Retina (tissue), 1 donor: ENCODE measurements around the gene DMXL1.
"Not testable (repeated sequence)": the region's sequence is repeated elsewhere in the genome, so short reads cannot be mapped to it uniquely, and the experiment has no call there.

Experiments used
- DNase-seq: peaks from one replicate; pipeline ENCODE4 v3.0.0-alpha.2; 2016

Gene DMXL1

DNA sequence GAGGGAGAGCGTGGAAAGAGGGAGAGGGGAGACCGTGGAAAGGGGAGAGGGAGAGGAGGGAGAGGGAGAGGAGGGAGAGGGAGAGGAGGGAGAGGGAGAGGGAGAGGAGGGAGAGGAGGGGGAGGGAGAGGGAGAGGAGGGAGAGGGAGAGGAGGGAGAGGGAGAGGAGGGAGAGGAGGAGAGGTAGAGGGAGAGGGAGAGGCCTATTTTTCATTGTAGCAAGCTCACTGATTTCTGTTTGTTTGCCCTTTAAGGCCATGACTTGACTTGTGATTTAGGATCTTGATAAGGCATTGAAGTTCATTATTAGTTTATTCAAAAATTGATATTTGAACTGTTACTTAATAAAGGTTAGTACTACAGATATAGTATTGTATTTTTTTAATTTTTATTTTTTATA, 52.4 kb downstream of the DMXL1 start:
- DNase-seq: no peak

DNA sequence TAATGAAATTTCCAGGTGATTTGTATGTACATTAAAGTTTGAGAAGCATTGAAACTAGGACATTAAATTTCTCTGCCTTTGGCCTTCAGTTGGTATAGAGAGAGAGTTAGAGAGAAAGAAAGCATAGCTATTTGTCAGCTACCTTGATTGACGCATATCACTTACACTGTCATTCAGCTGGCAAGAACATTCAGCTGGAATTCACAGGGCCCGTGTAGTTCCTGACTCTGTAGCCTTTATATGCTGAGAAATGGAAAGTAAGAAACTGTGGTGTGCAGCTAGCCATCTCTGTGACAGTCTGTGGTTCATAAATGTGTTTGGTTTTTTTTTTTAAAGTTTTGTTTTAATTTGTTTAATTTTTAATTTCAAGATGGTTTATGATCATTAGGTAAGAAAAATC, 58.9 kb downstream of the DMXL1 start:
- no peak for DNase-seq

DNA sequence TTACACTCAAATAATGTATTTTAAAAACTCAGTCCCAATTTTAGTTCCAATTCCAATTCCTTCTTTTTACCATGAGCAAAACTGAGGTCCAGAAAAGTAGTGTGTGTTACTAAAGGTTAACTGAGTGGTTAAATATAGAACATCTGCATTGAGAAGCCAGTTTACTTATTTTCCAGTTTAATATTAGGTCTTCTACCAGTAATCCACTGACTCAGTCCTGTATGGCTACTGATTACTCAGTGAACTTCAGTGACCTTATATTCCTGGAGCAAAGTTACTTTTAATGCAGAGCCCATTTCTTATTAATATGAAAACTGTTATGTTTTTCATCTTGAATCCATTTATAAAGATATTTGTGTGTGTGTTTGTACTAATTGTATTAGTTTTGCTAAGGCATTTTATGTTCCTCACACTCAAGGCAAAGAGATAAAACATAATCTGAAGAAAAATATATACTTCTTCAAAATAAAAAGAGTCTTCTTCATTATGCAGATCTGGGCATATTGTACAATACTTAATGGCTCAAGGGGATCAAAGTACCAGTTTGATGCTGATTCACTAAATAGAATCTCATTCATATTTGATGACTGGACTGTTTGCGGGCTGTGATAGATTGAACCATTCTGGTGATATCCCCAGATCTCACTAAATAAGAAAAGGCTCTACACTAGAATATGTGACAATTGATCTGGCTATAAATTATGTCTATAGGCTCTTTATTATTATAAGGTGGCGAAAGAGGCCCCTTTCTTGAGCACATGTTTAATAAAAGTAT, 60.8 kb downstream of the DMXL1 start:
- no peak for DNase-seq

DNA sequence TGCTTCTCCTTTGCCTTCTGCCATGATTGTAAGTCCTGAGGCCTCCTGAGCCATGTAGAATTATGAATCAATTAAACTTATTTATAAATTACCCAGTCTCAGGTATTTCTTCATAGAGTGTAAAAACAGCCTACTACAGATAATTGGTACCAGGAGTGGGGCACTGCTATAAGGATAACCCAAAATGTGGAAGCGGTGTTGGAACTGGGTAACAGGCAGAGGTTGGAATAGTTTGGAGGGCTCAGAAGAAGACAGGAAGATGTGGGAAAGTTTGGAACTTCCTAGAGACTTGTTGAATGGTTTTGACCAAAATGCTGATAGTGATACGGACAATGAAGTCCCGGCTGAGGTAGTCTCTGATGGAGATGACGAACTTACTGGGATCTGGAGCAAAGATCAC, 64.9 kb downstream of the DMXL1 start:
- DNase-seq: not testable (repeated sequence)

DNA sequence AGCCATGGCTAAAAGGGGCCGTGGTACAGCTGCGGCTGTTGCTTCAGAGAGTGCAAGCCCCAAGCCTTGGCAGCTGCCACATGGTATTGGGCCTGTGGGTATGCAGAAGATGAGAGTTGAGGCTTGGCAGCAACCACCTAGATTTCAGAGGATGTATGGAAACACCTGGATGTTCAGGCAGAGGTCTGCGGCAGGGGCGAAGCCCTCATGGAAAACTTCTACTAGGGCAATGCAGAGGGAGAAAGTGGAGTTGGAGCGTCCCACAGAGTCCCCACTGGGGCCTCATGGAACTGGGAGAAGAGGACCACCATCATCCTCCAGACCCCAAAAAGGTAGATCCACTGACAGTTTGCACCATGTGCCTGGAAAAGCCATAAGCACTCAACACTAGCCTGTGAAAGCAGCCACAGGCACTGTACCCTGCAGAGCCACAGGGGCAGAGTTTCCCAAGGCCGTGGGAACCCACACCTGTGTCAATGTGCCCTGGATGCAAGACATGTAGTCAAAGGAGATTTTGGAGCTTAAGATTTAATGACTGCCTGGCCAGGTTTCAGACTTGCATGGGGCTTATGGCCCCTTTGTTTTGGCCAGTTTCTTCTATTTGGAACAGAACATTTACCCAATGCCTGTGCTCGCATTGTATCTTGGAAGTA, 65.9 kb downstream of the DMXL1 start:
- no peak for DNase-seq

DNA sequence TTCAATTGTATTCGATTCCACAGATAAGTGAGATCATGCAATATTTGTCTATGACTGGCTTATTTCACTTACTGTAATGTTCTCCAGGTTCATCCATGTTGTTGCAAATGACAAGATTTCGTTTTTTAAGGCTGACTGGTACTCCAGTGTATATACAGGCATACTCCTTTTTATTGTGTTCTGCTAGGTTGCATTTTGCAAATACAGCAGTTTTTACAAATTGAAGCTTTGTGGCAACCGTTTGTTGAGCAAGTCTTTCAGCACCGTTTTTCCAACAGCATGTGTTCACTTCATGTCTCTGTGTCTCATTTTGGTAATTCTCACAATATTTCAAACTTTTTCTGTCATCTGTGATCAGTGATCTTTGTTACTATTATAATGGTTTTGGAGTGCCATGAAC, 82.7 kb downstream of the DMXL1 start:
- DNase-seq: no peak

DNA sequence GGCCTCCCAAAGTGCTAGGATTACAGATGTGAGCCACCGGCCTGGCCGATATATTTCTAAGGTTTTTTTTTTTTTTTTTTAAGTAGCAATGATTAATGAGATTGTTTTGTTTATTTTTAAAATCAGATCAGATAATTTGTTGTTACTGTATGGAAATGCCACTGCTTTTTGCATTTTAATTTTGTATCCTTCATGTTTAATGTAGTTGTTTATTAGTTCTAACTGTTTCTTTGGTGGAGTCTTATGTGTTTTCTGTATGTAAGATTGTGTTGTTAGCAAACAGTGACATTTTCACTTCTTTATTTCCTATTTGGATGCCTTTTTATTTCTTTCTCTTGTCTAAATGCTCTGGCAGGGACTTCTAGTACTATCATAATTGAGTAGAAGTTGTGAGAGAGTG, 87.3 kb downstream of the DMXL1 start:
- DNase-seq: no peak

DNA sequence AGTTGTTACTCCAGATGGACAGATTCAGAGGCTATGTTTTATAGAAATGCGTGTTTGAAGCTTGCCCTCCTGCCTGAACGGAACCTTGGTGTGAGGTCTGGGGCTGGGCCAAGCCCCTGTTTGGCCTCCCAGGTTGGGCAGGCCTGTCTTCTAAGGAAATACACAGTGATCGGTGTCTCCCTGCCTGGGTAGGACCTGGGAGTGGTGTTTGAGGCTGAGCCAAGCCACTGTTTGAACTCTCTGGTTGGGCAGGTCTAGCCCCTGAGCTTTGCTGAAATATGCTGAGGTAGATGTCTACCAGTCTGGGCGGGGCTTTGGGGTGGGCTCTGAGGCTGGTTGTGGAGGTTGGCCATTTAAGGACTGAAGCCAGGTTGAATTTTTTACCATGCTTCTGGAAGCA, 90.5 kb downstream of the DMXL1 start:
- no peak for DNase-seq

DNA sequence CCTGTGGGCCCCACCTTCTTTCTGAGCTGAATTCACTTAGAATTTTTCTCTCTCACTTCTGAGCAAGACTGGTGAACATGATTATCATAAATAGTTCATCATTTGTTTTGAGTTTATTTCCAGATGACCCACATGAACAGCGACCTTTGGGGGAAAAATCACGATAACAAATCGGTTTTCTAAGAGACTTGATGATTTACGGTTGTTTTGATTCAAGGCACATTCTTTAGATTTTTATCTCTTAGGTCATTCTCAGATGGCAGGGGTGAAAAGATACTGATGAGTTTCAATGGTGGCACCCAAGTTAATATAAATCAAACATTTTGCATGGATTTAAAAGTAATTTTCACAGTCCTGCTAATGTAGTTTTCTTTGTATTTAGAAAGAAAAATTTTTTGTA, 95.1 kb downstream of the DMXL1 start:
- no peak for DNase-seq

DNA sequence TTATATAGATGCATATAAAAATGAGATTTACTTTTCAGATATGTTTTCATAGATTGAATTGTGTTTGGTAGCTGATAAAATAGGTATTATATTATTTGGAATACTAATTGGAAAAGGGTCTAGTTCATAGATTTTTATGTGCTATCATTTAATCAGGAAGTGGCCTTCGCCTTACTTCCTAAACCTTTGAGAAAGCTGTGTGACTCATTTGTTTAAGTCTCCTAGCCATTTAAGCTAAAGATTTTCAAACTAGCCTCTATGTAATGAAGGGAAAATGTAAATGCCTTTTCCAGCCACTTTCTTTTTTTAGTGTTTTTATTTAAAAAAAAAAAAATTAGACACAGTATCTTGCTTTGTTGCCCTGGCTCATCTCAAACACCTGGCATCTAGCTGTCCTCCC, 97.5 kb downstream of the DMXL1 start:
- DNase-seq: no peak

DNA sequence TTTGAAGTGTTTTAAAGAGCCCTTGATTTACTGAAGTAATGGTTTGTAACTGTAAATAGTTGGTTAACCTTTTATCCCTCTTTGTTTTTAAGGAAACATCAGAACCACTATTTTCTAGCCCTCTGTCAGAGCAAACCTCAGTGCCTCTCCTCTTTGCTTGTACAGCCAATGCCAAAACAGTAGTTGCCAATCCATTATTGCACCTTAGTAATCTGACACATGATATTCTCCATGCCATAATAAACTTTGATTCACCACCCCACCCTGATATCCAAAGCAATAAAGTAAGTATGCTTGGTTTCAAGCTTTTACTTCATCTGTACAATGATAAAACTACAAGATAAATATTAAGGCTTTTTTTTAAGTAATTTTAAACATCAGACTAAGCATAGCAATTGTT, 100.8 kb downstream of the DMXL1 start:
- no peak for DNase-seq

DNA sequence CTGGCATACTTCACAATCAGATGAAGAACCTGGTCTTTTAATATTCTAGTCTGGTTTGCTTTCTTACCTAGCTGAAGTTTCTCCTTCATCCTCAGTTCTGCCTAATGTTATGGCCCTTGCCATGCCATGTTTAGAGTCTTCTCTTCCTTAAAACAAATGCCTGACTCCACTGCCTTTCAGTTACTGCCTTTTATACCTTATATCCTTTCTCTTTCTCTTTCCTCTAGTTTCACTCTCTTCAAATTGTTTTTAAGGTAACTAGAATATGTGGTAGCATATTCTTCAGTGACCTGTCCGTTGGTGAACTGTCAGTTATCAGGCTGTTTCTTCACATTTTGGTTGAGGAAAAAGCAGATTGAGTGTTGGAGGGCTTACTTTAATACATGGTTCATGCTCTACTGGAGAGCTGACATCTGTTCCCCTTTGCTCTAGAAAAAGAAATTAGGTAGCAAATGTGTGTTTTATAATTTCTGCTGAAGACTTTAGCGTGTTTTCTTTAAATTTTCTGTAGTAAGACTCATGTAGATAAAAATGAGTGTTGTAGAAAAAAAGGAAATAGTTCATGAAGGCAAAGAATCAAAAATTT, 103.8 kb downstream of the DMXL1 start:
- no peak for DNase-seq

DNA sequence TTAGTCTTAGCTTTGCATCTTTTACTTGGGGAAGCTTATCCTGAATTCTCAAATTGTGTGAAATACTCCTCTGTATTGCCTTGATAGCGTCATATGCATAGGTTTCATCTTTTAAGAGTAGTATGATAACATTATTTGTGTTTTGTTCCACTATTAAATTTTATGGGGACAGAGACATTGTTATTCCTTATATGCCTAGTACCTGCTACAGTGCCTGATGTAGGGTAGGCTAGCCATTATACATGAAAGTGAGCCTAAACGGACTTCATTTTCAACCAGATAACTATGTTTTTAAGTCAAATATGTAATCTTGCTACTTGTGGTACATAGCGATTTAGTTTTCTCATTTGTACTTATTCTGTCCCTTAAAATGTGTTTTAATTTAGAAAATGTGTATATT, 105.9 kb downstream of the DMXL1 start:
- no peak for DNase-seq

DNA sequence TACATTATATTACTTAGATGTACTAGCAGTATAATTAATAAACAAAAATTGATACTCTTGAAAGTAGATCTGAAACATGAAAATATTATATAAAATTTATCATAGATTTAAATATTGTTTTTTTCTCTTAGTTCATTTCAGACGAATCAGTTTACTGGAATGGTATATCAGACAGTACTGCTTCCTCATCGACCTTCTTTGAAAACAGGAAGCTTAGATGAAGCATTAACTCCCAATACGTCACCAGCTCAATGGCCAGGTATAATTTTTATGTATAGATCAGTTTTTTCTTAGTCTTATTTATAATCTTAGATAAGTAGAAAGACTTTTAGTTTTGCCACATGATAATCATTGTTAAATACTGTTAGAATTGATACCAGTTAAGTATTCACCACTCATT, 106.3 kb downstream of the DMXL1 start:
- DNase-seq: no peak

DNA sequence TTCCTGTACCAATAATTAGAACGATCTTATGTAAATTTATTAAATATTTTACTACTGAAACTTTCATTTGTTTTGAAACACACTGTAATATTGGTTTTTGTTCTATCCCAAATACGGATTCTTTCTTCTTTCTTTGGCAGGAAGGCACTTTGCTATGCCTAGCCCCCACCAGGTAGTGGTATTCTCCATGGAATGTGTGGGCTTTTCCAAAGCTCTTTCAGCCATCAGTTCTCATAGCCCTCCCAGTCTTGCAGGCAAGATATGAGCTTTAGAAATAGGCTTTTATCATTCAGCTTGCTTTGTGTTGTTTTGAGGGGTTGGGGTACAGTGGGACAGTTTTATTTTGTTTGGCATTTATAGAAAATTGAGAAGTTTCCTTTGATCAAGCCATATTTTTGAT, 107.5 kb downstream of the DMXL1 start:
- no peak for DNase-seq

DNA sequence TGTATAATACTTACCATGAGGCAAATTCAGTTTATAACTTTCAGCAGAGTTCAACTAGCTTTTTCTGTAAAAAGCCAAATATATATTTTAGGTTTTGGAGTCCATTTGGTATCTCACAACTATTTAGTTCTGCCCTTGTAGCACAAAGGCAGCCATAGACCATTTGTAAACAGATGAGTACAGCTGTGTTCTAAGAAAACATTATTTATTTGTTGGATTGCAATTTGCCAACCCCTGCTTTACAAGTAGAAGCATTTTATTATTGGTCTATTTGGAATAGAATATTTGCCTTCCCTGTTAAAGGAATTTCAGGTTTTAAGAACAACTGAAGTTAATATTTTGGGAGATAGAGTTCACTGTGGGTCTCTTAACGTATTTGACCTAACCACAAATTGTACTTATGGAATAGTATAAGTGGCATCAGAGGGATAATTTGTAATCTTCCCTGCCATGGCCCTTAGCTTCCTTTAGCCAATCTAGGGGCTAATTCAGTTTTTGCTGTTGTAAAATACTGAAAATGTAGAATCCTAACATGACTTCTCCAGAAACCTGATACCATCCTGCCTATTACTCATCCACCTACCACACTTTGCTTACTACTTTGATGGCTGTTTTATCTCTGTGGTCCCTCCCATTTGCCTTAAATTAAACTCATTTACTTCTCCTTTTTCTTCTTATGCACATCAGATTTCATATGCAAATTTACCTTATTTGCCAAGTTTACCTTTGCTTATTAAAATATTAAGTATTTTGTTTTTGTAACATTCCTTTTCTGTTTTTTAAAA, 109.2 kb downstream of the DMXL1 start:
- no peak for DNase-seq

DNA sequence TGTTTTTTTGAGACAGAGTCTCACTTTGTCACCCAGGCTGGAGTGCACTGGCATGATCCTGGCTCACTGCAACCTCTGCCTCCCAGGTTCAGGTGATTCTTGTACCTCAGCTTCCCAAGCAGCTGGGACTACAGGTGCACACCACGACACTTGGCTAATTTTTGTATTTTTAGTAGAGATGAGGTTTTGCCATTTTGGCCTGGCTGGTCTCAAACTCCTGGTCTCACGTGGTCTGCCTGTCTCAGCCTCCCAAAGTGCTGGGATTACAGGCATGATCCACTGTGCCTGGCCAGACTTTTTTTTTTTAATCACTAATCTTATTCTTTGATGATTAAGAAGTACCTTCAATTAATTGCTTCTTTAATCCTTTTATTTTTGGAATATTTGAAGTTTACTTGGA, 114.6 kb downstream of the DMXL1 start:
- DNase-seq: not testable (repeated sequence)

DNA sequence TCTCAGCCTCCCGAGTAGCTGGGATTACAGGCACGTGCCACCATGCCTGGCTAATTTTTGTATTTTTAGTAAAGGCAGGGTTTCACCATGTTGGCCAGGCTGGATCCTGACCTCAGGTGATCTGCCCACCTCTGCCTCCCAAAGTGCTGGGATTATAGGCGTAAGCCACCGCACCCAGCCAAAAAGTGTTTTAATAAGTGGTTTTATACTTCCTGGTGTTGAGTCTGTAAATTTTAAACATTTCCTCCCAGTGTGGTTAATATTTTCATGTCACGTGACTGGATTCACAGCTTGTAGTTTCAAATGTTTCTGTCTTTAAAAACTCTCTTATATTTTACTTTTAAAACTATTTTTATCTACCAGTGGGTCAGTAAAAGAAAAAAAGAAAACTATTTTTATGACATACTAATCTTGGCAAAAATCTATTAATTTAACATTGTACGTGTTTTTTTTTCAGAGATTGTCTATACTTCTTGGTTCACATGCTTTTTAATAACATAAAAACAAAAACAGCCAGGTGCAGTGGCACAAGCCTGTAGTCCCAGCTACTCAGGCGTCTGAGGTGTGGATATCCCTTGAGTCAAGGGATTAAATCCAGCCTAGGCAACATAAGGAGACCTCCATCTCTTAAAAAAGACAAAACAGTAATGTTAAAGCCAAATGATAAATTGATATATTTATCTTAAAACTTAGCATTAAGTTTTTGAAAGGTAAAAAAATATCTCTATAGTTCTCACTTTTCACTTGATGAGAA, 117.1 kb downstream of the DMXL1 start:
- DNase-seq: no peak

DNA sequence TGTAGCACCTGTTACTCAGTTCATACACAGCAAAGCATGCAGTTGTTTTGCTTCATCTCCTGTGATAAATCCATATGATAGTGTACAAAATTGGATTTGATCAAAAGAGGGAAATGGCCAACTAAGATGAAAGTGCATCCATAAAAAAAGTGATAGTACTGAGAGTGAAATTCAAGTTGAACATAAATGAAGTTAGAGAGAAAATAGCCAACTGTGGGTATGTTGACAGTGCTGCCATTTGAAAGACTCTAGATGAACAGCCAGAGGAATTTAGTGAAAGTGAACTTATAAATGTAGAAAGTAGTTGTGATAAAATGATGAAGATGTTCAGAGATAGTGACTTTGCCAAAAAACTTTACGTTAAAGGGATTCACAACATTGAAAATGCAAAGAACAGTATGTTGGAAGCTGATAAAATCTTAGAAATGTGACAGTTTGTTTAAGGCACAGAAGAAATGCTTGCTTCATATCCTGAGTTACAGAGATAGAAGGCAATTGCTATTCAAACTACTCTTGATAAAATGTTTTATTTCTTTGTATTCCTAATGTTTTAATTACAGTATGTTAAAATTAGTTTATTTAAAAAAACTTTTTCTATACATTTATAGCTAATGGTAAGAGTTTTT, 119.7 kb downstream of the DMXL1 start:
- DNase-seq: no peak

DNA sequence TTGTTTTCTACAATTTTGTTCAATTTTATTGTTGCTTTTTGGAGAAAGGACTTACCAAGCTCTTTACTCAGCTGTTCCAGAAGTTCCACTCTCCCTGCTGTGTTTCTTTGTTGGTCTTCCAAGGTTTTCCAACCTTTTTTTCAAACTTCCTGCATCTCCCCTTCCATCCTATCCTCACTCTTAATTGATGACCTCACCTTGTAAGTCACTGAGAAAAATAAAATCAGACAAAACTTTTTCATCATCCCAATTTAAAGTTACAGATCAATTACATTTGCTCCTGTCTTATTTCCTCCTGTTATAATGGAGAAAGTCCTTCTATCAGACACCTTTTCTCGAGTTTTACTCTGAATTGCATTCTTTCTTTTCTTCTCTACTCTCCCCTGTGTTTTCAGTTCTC, 121.1 kb downstream of the DMXL1 start:
- no peak for DNase-seq

DNA sequence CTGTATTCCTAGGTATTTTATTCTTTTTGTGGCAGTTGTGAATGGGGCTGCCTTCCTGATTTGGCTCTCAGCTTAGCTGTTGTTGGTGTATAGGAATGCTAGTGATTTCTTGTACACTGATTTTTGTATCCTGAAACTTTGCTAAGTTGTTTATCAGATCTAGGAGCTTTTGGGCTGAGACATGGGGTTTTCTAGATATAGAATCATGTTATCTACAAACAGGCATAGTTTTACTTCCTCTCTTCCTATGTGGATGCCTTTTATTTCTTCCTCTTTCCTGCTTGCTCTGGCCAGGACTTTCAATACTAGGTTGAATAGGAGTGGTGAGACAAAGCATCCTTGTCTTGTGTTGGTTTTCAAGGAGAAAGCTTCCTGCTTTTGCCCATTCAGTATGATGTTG, 129.9 kb downstream of the DMXL1 start:
- DNase-seq: no peak

DNA sequence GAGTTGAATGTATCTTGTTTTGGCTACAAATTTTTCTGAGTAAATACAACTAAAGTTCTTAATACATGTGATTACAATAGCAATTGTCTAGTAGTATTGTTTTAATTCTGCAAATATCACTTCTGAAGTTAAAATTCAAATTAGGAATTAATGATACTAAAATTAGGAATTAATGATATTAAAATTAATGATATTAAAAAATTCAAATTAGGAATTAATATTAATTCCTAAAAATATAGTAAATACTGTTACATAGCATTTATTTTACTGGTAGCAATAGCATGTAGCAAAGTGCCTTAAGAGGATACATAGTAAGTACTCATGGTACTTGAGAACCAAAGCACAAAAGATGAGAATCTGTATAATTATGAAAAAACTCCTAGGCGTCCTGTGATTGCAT, 136.2 kb downstream of the DMXL1 start:
- DNase-seq: no peak
